A549 (cell line): ENCODE measurements around the gene PLEKHA7. TPM values are rescaled to one million over a fixed set of nuclear protein-coding genes. Genes with fewer than 3 reads are reported as not detected.
A peak's percentile ranks its signal among the peaks of the same experiment; 100 is the strongest.

Experiments used
- ATAC-seq, 2 experiments: fragments of 200-7000 bp in 1 of 2; fragments of >200 bp in 1 of 2; cut with Nextera tagmentation in 1 of 2; cut with Tn5 transposase in 1 of 2; 3 replicates each; pipeline versions ENCODE4 v1.8.0 to v1.9.1; 2018 to 2020; ENCODE audit warnings: mild to moderate bottlenecking in 1 of 2, moderate library complexity in 1 of 2
- CTCF ChIA-PET: fragments of 300-600 bp; sonication (Branson Sonifier 250); formaldehyde crosslinking; extraction: SDS; loops from one replicate; lab custom pipeline; 2021; ENCODE audit warnings: antibody characterized with exemption, inconsistent platforms; lab: Yijun Ruan, JAX
- POLR2A ChIA-PET: fragments of 350-600 bp; formaldehyde crosslinking; extraction: SDS; loops from one replicate; lab custom pipeline; 2021; ENCODE audit warnings: antibody characterized with exemption, inconsistent platforms; lab: Yijun Ruan, JAX
- DNase-seq, 2 experiments: peaks; one replicate each; pipeline versions ENCODE4 v3.0.0 to v3.0.0-alpha.2; 2011 to 2016; ENCODE audit warnings: low read depth in 1 of 2, low spot score in 1 of 2
- FAIRE-seq: peaks from 2 replicates; lab custom pipeline; 2011; peaks lifted over from hg19 to GRCh38; lab: Jason Lieb, UNC
- H3K27ac ChIP-seq, 2 experiments: fragments of >200 bp; sonication (Bioruptor Twin); formaldehyde crosslinking; 3 replicates each; pipeline ENCODE4 v1.5.1; 2016 to 2017
- H3K4me1 ChIP-seq: fragments of >200 bp; sonication (Bioruptor Twin); formaldehyde crosslinking; 3 replicates; pipeline ENCODE4 v1.6.1; 2016
- H3K4me2 ChIP-seq: fragments of >200 bp; sonication (Bioruptor Twin); formaldehyde crosslinking; 3 replicates; pipeline ENCODE4 v1.6.1; 2016
- H3K4me3 ChIP-seq: fragments of >200 bp; sonication (Bioruptor Twin); formaldehyde crosslinking; 3 replicates; pipeline ENCODE4 v1.5.1; 2016
- H3K9me3 ChIP-seq: fragments of >200 bp; sonication (Bioruptor Twin); formaldehyde crosslinking; 3 replicates; pipeline ENCODE4 v1.6.1; 2016
- CEBPB ChIP-seq, 2 experiments: fragments of >200 bp in 1 of 2; sonication (Bioruptor Twin) in 1 of 2; formaldehyde crosslinking in 1 of 2; IDR thresholded peaks; 2 replicates each; pipeline ENCODE4 v1.6.1; 2012 to 2016
- EHMT2 ChIP-seq: fragments of 200-600 bp; sonication (generic); IDR thresholded peaks from 2 replicates; pipeline ENCODE4 v1.6.1; 2016; ENCODE audit warnings: antibody characterized with exemption, low read depth, mild to moderate bottlenecking, moderate library complexity
- ESRRA ChIP-seq: fragments of 150-350 bp; IDR thresholded peaks from 2 replicates; pipeline ENCODE4 v1.6.1; 2014; ENCODE audit warnings: mild to moderate bottlenecking, low read length, borderline replicate concordance
- FOSB ChIP-seq: fragments of 250-450 bp; sonication (Bioruptor Pico); IDR thresholded peaks from 2 replicates; pipeline ENCODE4 v1.5.0; 2020; ENCODE audit warnings: mild to moderate bottlenecking, moderate library complexity
- GATA3 ChIP-seq: IDR thresholded peaks from 2 replicates; pipeline ENCODE4 v1.6.1; 2012; ENCODE audit warnings: borderline replicate concordance
- JUN ChIP-seq, 2 experiments: fragments of >200 bp; sonication (Bioruptor Twin); formaldehyde crosslinking; IDR thresholded peaks; 2 replicates in 1 of 2; 3 replicates in 1 of 2; pipeline ENCODE4 v1.6.1; 2016 to 2017
- MAFK ChIP-seq: fragments of 450-650 bp; IDR thresholded peaks from 2 replicates; pipeline ENCODE4 v1.6.1; 2014; ENCODE audit not compliant: partially characterized antibody
- MYC ChIP-seq: IDR thresholded peaks from 2 replicates; pipeline ENCODE4 v1.6.1; 2012; ENCODE audit warnings: mild to moderate bottlenecking, inconsistent platforms, low read length, improper control_type of control experiment, borderline replicate concordance
- NR3C1 ChIP-seq: fragments of >200 bp; sonication (Bioruptor Twin); formaldehyde crosslinking; IDR thresholded peaks from 3 replicates; pipeline ENCODE4 v1.6.1; 2017
- RAD21 ChIP-seq, 2 experiments: fragments of >200 bp in 1 of 2; sonication (Bioruptor Twin) in 1 of 2; formaldehyde crosslinking in 1 of 2; IDR thresholded peaks in 1 of 2; conservative IDR thresholded peaks in 1 of 2; 2 replicates in 1 of 2; 3 replicates in 1 of 2; pipeline ENCODE4 v1.6.1; 2012 to 2018; ENCODE audit warnings: inconsistent platforms in 1 of 2
- SMC3 ChIP-seq: fragments of >200 bp; sonication (Bioruptor Twin); formaldehyde crosslinking; IDR thresholded peaks from 3 replicates; pipeline ENCODE4 v1.6.1; 2018; ENCODE audit warnings: inconsistent platforms
- WGBS: methylation state at CpG from one replicate; pipeline ENCODE4 v1.1.6; 2017; ENCODE audit errors: missing lambda C conversion rate; 5-methylcytosine and 5-hydroxymethylcytosine counted together
- polyA plus RNA-seq, 4 experiments: library from polyadenylated mRNA; depleted of rRNA in 3 of 4; stranded (reverse); fragments of >200 nt; fragmentation: RNase III in 1 of 4; extraction: RNeasy Plus Mini Kit Qiagen cat#74134 plus additional on column Dnase treatment in 1 of 4; gene quantifications; 2 replicates in 3 of 4; 3 replicates in 1 of 4; pipeline ENCODE4 v1.2.3, GENCODE V29; 2011 to 2017
- TF ChIP-seq, protein P1 (sequence below): fragments of 200-600 bp; sonication (generic); IDR thresholded peaks from 2 replicates; pipeline ENCODE4 v1.6.1; 2016; ENCODE audit warnings: antibody characterized with exemption, mild to moderate bottlenecking, moderate library complexity
- TF ChIP-seq, protein P2 (sequence below): fragments of 450-650 bp; IDR thresholded peaks from 2 replicates; pipeline ENCODE4 v1.6.1; 2014; ENCODE audit warnings: antibody characterized with exemption
- TF ChIP-seq, protein P3 (sequence below): fragments of 250-450 bp; sonication (Bioruptor Pico); IDR thresholded peaks from 2 replicates; pipeline ENCODE4 v1.5.0; 2020; ENCODE audit warnings: low read depth, mild to moderate bottlenecking, moderate library complexity
- TF ChIP-seq, protein P4 (sequence below): fragments of 250-450 bp; sonication (Bioruptor Pico); IDR thresholded peaks from 2 replicates; pipeline ENCODE4 v1.5.0; 2021; ENCODE audit warnings: mild to moderate bottlenecking, moderate library complexity, borderline replicate concordance
- TF ChIP-seq, protein P5 (sequence below): fragments of 150-350 bp; IDR thresholded peaks from 2 replicates; pipeline ENCODE4 v1.6.1; 2014; ENCODE audit warnings: low read depth, mild to moderate bottlenecking, low read length
- TF ChIP-seq, protein P6 (sequence below): fragments of >200 bp; sonication (Bioruptor Twin); formaldehyde crosslinking; IDR thresholded peaks from 3 replicates; pipeline ENCODE4 v1.6.1; 2016

PLEKHA7 gene
- polyA plus RNA-seq, 2 of the 4 experiments (the other 2 are of a cell fraction), result 8.7 to 13.8 TPM

DNA sequence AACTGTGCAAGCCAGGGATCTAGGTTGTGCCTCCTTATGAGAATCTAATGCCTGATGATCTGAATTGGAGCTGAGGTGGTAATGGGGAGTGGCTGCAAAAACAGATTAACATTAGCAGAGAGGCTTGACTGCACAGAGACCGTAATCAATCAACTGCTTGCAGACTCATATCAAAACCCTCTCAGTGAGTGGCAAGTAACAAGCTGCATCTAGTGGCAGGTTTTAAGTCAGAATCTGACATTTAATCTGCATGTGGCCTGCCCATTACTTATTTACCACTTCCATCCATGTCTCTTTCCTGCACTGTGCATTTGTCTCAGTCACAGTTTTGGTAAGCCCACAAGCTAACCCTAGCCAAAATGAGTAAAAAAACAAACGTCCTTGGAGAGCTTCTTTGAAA lies 264.5 kb downstream of the PLEKHA7 start:
- Histone ChIP-seq H3K27ac (no peak overlapping the region), H3K9me3 (no peaks in the 10 kb centered on the region), H3K4me3 (no peak overlapping the region), H3K4me1 (no peaks in the 10 kb centered on the region), H3K4me2 (no peak overlapping the region)
- no peak for ATAC-seq
- POLR2A ChIA-PET, result interaction anchor here (1.0 kb wide), 1 partner anchor 10 kb away, joined by 3 read pairs; no protein-coding TSS in a partner anchor
- FAIRE-seq, result no peak
- CTCF ChIA-PET, result no interaction called here
- 74% methylated on average over 2 of the region's 2 CpGs for WGBS
- TF ChIP-seq ESRRA (no peak), CEBPB (IDR thresholded peaks at IDR 0.05) (no peak), RAD21 (conservative IDR thresholded peaks at IDR 0.05 in 1 of 2, IDR thresholded peaks at IDR 0.05 in 1 of 2) (no peak), EHMT2 (no peak), FOSB (CRISPR knock-in tag) (no peak), JUN (IDR thresholded peaks at IDR 0.05) (no peak), MYC (no peak), SMC3 (no peak), GATA3 (no peak)
- TF ChIP-seq, protein P1, sequence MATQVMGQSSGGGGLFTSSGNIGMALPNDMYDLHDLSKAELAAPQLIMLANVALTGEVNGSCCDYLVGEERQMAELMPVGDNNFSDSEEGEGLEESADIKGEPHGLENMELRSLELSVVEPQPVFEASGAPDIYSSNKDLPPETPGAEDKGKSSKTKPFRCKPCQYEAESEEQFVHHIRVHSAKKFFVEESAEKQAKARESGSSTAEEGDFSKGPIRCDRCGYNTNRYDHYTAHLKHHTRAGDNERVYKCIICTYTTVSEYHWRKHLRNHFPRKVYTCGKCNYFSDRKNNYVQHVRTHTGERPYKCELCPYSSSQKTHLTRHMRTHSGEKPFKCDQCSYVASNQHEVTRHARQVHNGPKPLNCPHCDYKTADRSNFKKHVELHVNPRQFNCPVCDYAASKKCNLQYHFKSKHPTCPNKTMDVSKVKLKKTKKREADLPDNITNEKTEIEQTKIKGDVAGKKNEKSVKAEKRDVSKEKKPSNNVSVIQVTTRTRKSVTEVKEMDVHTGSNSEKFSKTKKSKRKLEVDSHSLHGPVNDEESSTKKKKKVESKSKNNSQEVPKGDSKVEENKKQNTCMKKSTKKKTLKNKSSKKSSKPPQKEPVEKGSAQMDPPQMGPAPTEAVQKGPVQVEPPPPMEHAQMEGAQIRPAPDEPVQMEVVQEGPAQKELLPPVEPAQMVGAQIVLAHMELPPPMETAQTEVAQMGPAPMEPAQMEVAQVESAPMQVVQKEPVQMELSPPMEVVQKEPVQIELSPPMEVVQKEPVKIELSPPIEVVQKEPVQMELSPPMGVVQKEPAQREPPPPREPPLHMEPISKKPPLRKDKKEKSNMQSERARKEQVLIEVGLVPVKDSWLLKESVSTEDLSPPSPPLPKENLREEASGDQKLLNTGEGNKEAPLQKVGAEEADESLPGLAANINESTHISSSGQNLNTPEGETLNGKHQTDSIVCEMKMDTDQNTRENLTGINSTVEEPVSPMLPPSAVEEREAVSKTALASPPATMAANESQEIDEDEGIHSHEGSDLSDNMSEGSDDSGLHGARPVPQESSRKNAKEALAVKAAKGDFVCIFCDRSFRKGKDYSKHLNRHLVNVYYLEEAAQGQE, result no peak
- TF ChIP-seq, protein P2, sequence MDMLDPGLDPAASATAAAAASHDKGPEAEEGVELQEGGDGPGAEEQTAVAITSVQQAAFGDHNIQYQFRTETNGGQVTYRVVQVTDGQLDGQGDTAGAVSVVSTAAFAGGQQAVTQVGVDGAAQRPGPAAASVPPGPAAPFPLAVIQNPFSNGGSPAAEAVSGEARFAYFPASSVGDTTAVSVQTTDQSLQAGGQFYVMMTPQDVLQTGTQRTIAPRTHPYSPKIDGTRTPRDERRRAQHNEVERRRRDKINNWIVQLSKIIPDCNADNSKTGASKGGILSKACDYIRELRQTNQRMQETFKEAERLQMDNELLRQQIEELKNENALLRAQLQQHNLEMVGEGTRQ, result no peak
- TF ChIP-seq, protein P3, sequence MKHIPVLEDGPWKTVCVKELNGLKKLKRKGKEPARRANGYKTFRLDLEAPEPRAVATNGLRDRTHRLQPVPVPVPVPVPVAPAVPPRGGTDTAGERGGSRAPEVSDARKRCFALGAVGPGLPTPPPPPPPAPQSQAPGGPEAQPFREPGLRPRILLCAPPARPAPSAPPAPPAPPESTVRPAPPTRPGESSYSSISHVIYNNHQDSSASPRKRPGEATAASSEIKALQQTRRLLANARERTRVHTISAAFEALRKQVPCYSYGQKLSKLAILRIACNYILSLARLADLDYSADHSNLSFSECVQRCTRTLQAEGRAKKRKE (CRISPR knock-in tag), result no peak
- TF ChIP-seq, protein P4, sequence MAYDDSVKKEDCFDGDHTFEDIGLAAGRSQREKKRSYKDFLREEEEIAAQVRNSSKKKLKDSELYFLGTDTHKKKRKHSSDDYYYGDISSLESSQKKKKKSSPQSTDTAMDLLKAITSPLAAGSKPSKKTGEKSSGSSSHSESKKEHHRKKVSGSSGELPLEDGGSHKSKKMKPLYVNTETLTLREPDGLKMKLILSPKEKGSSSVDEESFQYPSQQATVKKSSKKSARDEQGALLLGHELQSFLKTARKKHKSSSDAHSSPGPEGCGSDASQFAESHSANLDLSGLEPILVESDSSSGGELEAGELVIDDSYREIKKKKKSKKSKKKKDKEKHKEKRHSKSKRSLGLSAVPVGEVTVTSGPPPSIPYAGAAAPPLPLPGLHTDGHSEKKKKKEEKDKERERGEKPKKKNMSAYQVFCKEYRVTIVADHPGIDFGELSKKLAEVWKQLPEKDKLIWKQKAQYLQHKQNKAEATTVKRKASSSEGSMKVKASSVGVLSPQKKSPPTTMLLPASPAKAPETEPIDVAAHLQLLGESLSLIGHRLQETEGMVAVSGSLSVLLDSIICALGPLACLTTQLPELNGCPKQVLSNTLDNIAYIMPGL (CRISPR knock-in tag), result no peak
- TF ChIP-seq, protein P5, sequence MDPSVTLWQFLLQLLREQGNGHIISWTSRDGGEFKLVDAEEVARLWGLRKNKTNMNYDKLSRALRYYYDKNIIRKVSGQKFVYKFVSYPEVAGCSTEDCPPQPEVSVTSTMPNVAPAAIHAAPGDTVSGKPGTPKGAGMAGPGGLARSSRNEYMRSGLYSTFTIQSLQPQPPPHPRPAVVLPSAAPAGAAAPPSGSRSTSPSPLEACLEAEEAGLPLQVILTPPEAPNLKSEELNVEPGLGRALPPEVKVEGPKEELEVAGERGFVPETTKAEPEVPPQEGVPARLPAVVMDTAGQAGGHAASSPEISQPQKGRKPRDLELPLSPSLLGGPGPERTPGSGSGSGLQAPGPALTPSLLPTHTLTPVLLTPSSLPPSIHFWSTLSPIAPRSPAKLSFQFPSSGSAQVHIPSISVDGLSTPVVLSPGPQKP, result no peak
- TF ChIP-seq, protein P6, sequence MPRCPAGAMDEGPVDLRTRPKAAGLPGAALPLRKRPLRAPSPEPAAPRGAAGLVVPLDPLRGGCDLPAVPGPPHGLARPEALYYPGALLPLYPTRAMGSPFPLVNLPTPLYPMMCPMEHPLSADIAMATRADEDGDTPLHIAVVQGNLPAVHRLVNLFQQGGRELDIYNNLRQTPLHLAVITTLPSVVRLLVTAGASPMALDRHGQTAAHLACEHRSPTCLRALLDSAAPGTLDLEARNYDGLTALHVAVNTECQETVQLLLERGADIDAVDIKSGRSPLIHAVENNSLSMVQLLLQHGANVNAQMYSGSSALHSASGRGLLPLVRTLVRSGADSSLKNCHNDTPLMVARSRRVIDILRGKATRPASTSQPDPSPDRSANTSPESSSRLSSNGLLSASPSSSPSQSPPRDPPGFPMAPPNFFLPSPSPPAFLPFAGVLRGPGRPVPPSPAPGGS, result no peak
- no peak for DNase-seq

DNA sequence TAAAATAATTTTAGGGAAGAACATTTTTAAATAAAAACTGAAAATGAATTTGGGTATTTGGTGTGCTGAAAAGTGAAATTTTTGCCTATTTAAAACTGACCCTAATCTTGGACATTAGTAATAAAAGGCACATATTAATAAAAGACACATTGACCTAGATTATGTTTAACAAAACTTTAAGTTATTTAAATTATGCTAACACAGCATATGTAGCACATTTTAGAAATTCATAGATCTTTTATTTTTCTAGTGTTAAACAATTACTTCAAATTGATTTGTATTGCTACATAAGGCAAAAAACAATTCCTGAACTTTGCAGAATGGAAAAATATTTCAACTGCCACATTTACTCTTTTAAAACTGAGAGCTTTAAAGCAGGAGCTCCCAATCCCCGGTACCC lies 265.1 kb downstream of the PLEKHA7 start:
- FAIRE-seq, result no peak

More for the DNA sequence above, 265.1 kb downstream of the PLEKHA7 start:
- 85% methylated on average over 1 of the region's 1 CpG for WGBS
- TF ChIP-seq MAFK (peak; percentile 62), NR3C1 (no peak)
- TF ChIP-seq, all 56 proteins: peak for 1
- ATAC-seq (no peak), DNase-seq (no peak)
- Histone ChIP-seq H3K9me3 (no peaks in the 10 kb centered on the region), H3K4me2 (no peak overlapping the region), H3K4me3 (no peak overlapping the region), H3K4me1 (no peaks in the 10 kb centered on the region), H3K27ac (no peak overlapping the region)
- CTCF ChIA-PET, result no interaction called here
- POLR2A ChIA-PET, result no interaction called here
